Stromal cell of bone marrow (primary cell): Measurements from ENCODE around the gene TBC1D22A.
"Not testable (repeated sequence)": the region's sequence is repeated elsewhere in the genome, so short reads cannot be mapped to it uniquely, and the experiment has no call there.

Source experiments
- DNase-seq: peaks from one replicate; pipeline ENCODE4 v3.0.0-alpha.2; 2012; ENCODE audit warnings: low read depth

Gene TBC1D22A

DNA sequence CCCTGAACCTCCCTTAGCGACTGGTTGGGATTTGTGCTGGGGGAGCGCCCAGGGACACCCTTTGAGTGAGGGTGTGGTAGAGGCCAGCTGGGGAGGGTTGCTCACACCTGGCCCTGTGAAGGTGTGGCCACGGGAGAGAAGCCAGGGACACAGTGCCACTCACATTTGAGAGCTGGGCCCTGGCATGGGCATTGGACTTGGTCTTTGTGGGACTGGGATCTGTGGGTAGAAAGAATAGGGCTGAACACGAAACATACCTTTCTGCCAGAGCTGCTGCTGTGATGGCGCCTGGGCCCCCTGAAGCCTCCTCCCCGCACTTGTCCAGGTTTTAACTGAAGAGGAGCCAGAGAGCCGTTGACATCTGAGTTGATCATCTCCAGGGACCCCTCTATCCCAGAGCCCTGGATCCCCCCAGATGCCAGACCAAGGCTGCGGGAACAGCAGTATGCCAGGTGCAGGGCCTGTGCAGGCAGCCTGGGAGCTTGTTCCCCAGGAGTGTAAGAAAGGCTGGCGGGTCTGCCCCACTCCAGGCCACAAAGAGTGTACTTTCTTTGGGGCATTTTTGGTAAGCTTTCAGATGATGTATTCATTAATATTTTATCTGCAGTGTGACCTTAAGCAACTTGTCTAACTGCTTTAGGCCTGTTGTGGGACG, 284.1 kb downstream of the TBC1D22A start:
- DNase-seq: no peak

DNA sequence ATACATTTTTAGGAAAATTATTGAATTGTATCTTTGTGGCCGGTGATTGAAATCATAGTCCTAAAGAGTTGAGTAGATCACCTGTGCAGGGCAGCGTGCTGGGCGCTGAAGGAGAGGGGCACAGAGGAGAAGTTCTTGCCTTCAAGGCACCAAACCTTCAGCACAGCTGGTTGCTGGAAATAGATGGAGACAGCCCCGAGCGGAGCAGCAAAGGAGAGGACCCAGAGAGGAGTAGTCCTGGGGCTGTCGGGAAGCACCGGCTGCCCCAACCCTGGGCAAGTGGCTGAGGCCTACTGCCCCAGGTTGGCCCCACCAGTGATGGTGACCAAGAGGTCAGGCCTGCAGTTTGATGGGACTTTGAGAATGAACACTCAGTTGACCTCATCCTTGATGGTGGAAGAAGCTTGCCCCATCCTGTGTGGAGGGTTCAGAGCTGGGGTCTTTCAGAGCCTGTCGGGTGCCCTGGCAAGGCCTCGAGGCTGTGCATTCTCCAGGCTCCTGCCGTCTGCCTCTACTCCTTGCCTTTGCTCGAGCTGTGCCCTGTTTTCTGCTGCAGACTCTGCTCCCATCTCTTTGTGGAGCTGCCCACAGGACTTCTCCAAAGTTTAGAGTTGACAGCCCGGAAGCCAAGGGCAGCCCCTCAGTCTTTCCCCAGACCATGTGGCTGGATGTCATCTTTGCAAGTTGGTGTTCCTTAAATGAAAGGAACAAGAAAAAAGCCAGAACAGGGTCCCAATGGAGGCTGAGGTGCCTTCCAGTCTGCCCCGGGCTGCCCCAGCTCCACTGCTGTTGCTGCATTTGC, 285.1 kb downstream of the TBC1D22A start:
- DNase-seq: no peak

DNA sequence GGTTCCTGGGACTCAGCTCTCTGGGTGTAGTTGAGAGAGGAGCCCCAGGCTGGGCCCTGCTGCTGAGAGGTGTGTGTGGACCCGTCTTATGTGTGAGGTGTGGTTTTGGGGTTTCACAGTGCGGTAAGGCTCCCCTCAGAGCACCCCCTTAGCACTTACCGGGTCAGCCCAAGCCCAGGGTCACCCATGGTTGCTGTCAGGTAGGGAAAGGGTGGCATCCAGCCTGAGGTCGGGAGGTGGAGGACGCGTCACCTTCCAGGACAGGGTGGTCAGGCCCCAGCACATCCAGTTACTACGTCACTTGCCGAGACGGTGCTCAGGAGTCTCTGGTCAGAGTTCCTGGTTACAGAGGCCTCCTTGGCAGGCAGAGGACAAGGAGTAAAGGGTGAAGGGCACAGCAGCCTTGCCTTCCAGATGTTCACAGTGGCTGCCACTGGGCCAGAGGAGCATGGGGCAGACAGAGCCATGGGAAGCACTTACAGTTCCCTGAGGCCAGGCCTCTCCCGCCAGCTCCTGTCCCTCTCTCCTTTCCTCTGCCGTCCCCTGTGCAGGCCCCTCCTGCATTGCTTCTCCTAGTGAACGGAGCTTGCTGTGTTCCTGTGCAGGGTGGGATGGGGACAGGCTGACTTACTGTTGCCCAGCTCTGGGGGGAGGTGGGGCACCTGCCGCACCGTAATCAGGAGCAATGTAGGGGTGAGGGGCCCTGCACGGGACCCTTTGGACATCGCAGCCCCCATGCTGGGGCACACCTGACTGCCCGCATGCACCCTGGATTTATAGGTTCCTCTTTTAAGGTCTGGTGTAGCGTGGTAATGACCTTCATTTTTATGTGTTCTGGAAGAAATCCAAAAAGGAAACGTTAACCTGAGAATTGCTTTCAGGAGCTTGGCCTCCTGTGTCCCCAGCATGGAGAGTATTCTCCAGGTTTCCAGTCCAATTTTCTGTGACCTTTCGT, 285.9 kb downstream of the TBC1D22A start:
- no peak for DNase-seq

DNA sequence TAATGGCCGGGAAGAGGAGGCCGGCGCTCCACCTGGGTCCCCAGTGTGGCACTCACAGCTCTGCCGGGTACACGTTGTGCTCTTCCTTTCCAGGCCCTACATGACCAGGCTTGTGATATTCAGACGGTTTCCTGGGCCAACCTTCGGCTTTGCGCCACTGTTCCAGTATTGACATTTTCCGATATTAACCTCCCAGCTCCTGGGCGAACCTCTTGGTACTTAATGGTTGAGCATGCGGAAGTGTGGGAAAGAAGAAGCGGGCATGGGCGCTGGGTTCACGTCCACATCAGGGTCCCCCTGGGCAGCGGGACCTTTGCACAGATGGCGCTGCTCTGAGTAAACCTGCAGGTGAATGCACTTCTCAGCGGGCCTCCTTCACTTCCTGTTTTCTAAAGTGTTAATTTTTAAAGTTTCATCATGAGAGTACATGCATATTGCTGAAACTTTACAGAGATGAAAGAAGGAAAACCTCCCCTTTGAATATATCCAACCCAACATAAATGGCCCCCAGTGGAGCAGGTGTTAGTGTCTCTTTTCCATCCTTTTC, 286.7 kb downstream of the TBC1D22A start:
- DNase-seq: no peak

DNA sequence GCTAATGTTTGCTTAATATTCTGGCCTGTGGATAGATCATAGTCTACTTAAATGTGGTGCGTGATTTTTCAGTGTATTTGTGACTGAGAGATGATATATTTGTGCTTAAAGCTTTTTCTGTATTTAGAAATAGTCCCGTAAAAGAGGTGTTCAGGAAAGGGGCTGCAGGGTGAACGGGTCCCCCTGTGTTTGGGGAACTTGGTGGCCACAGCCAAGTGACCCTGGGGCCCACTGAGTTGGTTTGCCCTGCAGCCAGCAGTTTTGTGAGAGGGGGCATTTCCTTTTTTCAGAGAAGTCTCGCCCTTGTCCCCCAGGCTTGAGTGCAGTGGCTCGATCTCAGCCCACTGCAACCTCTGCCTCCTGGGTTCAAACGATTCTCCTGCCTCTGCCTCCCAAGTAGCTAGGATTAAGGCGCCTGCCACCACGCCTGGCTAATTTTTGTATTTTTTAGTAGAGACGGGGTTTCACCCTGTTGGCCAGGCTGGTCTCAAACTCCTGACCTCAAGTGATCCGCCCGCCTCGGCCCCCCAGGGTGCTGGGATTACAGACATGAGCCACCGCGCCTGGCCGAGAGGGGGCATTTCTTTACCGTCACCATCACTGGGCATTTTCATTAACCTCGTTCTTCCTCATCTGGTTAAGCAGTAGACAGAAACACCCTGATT, 287.4 kb downstream of the TBC1D22A start:
- DNase-seq: not testable (repeated sequence)

DNA sequence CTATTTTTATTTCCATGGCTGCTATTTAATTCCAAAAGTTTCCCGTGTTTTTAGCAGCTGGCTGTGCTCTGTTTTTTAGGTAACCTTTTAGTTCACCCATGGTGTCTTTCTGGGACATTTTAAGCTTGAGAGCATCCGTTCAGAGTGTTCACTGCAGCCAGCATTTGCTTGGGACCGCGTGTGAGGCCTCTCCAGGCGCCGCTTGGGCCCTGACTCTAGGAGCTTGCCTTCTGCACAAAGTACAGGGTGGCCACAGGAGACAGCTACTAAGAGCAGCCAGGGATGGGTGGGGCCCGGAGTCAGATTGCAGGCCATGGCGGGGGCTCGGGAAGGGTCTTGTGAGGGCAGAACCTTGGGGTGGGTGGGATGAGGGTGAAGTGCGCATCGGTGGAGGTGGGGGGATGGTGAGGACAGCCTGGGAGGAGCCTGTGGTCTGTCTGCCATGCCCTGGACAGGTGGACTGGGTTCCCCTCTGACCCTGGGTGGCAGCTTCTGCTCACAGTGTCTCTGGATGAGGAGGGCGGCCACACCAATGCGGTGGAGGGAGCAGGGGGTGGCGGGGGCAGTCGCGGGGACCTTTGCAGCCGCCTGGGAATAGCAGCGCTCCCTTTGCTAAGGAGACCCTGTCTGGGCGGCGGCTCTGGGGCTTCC, 288.1 kb downstream of the TBC1D22A start:
- no peak for DNase-seq

DNA sequence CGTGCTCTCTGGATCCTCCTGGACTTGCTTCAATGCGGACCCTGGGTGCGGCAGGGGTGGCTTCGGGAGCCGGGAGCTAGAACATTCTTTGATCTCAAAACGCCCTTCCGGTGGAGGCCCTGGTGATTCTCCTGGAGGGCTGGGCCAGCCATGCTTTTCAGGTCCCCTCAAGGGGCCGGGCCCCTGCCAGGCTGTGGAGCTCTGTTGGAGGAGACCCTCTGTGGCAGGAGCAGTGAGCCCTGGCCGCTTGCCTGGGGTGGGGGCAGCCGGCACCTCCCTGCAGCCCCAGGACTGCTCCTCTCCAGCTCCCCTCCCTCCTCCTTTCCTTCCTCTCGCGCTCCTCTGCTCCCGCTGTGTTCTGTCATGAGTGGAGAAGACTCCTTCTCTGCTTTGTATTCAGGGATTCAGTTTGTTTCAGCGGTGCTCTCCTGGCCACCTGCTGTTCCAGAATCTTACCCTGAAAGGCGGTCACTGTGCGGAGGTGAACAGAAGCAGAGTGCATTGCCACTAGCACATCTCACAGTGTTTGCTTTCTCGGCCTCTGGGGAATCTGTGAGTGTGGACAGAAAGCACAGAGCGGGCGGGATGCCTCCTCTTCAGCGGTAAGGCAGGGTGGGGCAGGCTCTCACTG, 289.1 kb downstream of the TBC1D22A start:
- DNase-seq: no peak

DNA sequence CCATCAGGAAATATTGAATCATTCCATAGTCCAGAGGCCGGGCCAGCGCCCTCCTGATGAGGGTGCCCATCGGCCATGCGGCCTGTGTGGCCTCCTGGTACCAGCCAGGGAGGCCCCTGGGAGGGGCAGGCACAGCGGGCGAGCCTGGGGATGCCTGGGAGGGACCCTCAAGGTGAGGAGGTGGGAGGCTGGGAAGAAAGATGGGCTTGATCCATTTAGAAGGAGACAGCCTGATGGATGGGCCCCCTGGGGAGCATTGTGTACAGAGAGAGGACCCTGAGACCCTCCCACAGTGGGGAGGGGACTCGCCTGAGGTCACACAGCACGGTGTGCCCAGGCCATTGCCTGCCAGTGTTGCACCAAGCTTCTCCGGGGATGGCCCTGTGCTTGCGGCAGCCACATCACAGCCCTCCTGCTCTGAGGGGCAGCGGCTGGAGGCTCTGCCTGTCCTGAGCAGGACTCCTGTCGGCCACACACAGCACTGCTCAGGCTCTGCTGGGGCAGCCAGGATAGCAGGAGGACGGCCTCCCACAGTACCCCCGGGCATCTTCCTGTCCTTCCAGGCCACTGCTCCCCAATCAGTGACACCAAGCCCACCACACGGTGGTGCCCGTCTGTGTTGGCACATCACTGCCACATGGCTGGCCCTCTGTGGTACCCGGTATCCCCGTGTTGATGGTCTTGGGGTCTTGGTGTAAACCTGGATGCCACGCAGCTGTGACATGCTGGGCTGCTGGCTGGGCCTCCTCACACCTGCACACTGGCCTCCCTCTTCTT, 290.0 kb downstream of the TBC1D22A start:
- no peak for DNase-seq

DNA sequence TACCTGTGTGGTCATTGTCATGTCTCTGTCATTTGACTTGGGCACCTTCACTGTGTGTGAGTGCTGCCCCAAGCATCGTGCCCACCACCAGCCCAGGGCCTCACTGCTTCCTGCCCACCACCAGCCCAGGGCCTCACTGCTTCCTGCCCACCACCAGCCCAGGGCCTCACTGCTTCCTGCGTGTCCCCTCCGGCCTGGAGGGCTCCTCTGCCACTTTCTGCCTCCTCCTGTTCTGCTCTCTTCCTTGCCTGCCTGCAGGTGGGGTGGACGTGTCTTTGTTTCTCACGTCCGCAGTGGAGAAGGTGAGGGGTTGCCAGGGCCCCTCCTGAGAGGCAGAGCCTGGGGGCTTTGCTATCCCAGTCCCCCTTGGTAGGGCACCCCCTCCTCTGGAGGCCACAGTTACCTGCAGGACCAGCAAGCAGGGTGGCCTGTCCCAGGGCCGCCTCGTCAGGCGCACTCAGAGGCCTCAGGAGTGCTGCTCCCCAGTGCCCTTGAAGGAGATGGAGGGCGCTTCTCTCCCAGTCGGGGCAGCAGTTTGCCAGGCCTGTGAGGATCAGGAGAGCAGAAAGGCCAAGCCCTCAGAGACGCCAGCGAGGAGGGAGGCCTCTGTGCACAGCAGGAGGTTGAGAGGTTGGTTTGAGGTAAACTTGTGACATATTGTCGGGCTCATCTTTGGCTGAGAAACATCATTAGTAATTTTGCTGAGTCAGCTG, 290.7 kb downstream of the TBC1D22A start:
- DNase-seq: no peak

DNA sequence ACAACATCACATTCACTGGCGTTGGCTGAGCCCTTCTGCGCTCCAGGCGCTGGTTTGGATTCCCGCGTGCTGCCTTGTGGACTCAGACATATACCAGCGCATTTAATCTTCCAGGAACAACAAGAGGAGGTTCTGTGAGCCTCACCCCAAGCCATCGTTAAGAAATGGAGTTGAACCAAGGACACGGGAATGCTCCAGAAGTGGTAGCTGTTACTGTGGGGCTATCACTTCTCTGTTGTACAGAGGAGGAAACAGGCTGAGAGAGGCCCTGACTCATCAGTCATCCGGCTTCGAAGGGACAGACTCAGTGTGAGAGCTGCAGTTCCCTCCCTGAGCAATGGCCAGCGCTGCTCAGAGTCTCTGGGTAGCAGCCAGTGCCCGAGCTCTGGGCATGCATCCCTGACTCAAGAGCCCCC, 291.3 kb downstream of the TBC1D22A start:
- DNase-seq: peak; percentile 4

DNA sequence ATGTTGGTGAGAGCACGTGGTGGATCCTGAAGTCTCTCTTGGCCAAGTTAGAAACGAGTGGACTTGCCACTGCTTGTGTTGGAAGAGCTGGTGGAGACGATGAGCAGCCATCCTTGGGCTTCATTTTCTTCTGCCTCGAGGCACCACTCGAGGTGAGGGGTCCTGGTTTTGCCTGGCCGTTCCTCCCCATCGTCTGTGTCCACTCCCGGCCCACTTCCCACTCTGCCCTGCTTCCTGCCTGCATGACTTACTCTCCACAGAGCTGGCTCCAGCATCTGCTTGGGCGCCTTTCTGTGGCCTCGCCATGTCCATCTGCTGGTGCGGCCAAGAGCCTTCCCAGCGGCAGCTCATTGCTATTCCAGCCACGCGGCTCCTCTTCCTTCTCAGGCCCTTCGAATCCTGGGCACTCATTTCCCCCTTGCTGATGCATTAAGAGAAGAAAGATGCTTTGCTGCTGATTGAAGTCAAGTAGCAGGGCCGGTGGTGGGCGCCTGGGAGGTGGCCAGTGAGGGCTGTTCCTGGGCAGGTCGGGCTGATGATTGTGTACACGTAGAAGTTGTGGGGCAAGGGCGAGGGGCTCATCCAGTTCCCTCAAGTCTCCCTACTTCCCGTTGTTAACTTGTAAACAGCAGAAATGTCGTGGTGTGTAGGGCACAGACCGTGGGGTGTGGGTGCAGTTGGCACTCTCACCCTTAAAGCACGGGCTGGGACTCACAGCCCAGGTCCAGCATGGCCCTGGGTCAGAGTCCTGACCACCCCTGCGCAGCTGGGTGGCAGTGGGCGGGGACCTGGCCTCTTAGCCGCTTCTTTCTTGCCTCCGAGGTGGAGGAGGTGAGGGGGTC, 292.0 kb downstream of the TBC1D22A start:
- no peak for DNase-seq

DNA sequence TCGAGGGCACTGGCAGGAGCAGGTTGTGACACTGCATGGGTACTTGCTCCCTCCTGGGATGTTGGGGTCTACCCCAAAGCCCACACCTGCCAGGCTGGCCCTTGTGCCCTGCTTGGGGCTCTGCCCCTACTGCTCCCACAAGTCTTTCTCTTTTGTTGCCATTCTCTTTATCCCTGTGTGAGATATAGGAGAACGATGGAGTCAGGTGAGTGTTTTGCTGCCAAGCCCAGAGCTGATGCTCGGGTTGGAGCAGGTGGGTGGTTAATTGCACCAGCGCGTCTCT, 292.6 kb downstream of the TBC1D22A start:
- DNase-seq: no peak

DNA sequence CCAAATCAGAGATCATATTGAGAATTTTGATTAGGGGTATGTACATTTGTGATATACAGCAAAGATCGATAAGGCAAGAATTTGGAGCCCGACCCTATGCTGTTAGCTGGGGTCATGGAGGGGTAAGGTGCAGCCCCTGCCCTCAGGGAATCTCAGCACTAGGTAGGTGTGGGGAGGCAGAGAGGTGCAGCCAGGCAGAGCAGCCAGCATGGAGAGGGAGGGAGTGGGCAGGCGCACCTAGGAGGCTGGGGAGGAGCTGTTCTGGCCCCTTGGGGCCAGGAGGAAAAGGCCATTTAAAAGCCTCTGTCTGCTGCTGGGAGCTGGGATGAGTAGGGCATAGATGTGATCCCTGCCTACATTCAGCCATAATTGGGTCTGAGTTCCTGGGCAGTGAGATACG, 293.0 kb downstream of the TBC1D22A start:
- DNase-seq: no peak

DNA sequence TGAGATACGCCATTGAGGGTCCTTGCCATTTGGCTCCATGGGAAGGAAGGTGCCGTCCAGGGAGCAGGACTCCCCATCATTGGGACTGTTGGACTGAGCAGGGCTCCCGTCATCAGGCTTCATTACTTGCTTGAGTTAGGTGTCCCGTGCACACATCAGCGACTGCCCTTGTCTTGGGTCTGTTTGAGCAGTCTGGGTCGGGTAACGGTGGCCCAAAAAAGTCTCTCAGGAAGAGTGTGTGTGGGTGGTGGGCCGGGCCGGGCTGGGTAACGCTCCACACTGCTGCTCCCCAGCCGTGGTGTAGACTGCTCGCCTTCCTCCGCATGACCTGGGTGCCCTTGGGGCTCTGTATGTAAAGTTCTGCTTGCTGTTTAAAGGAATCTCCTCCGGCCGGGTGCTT, 293.5 kb downstream of the TBC1D22A start:
- DNase-seq: no peak

DNA sequence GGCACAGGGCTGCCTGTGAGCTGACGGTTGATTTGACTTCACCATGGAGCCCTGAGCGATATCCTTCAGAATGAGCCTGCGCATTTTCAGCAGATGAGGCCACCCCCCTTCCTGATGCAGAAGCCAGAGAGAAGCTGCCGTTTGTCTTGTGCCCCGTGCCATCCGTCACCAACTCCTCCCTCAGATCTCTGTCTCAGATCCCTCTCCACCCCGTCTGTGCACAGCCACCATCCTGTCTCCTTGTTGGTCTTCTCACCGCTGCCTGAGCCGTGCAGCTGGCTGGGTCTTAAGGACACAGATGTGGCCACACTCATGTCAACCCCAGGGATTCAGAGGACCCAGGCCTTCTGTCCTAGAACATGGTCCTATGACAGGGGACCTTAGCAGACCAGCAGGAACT, 293.9 kb downstream of the TBC1D22A start:
- no peak for DNase-seq

DNA sequence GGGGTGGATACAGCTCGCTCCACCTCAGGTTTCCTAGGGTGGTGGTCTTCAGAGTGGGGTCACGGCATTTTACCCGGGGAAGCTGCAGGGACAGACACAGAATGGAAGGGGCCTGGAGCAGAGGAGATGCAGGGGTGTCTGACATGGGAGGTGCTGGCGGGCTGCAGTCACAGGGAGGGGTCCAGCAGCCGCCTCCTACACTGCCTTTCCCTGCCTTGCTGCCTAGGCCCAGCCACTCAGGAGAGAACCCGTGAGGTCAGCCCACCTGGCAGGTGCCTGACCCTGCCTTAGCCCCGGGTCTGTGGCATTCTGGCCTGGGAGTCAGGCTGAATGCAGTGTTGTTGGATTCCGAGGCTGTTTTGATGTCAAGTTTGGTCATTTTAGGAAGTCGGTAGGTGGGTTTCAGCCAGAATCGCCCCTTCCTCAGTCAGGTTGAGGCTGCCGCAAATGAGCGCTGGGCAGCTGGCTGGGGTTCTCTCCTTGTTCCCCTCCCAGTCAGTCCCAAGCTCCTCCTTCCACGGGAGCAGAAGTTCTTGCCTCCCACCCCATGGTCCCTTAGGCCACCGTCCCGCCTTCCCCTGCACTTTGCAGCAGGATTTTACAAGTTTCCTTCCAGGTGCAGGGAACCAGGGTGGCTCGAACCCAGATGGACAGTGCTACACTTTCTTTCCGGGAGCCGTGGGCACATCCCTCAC, 294.5 kb downstream of the TBC1D22A start:
- DNase-seq: no peak

DNA sequence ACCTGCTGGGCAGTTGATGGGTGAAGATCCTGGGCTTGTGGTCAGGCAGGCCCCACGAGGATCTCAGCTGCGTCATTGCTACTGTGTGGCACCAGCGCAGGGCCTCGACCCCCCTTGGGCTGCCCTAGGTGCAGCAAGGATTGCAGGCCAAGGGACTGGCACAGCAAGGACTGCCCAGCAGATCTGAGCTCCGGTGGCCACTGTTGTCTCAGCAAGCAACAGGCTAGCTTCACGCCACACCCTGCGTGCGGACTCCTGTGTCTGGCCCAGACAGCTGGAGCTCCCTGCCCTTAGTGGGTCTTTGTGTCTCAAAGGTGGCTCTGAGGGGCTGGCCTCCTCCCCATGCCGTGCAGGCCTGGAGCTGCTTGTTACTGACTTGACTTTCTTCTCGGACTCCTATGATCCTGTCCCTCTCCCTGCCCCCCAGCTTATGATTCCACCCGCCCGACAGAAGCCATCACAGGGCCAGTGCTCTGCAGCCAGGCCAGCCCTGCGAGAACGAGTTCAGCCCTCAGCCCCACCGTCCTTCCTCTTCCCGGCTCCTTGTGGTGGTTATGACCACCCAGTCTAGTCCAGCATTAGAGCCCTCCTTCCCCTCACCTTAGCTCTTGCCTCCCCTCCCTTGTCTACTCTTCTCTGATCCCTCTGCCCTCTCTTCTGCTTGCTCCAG, 295.6 kb downstream of the TBC1D22A start:
- DNase-seq: no peak
